ENCODE measurements around the gene MLH1.

- TF ChIP-seq GATA2 (IDR thresholded peaks at IDR 0.05; ENCODE audit: low read depth, low read length) (no peak), GATA3 (IDR thresholded peaks at IDR 0.05; ENCODE audit: low read depth, low read length) (no peak)
Observed at GRCh38 chr3:37030588-37030987, 37.3 kb downstream of the MLH1 start.
